ENCODE measurements around the gene LOXL3.

LOXL3 gene

DNA sequence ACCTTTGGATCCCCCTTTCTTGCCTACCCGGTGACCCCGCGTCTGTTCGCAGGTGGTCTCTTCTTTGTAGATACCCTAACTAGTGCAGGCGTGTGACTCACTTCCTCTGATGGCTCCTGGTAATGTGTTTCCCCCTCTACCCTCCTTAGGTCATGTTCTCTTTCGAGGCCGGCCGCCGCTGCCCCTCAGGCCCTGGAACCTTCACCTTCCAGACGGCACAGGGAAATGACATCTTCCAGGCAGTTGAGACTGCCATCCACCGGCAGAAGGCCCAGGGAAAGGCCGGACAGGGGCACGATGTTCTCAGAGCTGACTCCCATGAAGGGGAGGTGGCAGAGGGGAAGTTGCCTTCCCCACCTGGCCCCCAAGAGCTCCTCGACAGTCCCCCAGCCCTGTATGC, 2.4 kb upstream of the LOXL3 start:
- H3K4me1 ChIP-seq (ENCODE audit: control insufficient read depth, insufficient read depth, low read length), result no peaks in the 10 kb centered on the region; the same call in 1 of the 2 replicates
- TF ChIP-seq KLF1 (tag by site-specific recombination; IDR thresholded peaks at IDR 0.05) (no peak), MZF1 (tag by site-specific recombination; IDR thresholded peaks at IDR 0.05; ENCODE audit: borderline replicate concordance) (no peak), ZNF239 (tag by site-specific recombination; IDR thresholded peaks at IDR 0.05) (no peak), ZNF248 (tag by site-specific recombination; IDR thresholded peaks at IDR 0.05) (no peak), ZNF529 (tag by site-specific recombination; IDR thresholded peaks at IDR 0.05; ENCODE audit: insufficient replicate concordance) (no peak), ZNF114 (tag by site-specific recombination; IDR thresholded peaks at IDR 0.05) (no peak), ZNF530 (tag by site-specific recombination; IDR thresholded peaks at IDR 0.05; ENCODE audit: low read depth) (no peak), GLIS1 (tag by site-specific recombination; IDR thresholded peaks at IDR 0.05) (no peak), ZNF133 (tag by site-specific recombination; IDR thresholded peaks at IDR 0.05) (no peak)
- TF ChIP-seq, protein P1, sequence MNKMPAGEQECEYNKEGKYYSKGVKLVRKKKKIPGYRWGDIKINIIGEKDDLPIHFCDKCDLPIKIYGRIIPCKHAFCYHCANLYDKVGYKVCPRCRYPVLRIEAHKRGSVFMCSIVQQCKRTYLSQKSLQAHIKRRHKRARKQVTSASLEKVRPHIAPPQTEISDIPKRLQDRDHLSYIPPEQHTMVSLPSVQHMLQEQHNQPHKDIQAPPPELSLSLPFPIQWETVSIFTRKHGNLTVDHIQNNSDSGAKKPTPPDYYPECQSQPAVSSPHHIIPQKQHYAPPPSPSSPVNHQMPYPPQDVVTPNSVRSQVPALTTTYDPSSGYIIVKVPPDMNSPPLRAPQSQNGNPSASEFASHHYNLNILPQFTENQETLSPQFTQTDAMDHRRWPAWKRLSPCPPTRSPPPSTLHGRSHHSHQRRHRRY (tag by site-specific recombination; IDR thresholded peaks at IDR 0.05), result no peak
- TF ChIP-seq, protein P2, sequence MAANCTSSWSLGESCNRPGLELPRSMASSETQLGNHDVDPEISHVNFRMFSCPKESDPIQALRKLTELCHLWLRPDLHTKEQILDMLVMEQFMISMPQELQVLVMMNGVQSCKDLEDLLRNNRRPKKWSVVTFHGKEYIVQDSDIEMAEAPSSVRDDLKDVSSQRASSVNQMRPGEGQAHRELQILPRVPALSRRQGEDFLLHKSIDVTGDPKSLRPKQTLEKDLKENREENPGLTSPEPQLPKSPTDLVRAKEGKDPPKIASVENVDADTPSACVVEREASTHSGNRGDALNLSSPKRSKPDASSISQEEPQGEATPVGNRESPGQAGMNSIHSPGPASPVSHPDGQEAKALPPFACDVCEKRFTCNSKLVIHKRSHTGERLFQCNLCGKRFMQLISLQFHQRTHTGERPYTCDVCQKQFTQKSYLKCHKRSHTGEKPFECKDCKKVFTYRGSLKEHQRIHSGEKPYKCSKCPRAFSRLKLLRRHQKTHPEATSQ (tag by site-specific recombination; IDR thresholded peaks at IDR 0.05), result no peak
- no peak overlapping the region for H3K4me3 ChIP-seq (ENCODE audit: low read depth, low read length)
- H3K27ac ChIP-seq (ENCODE audit: extremely low read depth, low read depth, low read length), result no peak overlapping the region
- H3K36me3 ChIP-seq (ENCODE audit: control insufficient read depth in 2 of 2, insufficient read depth in 1 of 2, low read length in 2 of 2), result peaks cover 0 to 7% of the 10 kb centered on the region in 2 experiments; a peak in 1 of 3 replicates
- ChIA-PET CTCF (no interaction called here), POLR2A (no interaction called here)
- no peaks in the 10 kb centered on the region for H3K9me3 ChIP-seq (ENCODE audit: control insufficient read depth, insufficient read depth, low read depth, low read length)

DNA sequence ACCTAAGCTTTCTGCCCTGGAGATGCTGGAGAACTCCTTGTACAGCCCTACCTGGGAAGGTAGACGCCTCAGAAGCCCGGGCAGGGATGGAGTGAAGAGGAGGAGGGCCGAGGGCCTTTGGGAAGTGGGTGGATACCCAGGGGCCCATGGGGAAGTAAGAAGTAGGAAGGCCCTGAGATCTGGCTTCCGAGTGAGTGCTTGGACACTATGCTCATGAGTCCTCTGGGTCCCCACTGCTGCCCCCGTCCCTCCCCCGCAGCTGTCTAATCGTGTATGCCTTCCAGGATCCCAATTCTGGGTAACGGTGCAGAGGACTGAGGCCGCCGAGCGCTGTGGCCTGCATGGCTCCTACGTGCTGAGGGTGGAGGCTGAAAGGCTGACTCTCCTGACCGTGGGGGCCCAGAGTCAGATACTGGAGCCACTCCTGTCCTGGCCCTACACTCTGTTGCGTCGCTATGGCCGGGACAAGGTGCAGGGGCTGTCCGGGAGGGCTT, 1.9 kb upstream of the LOXL3 start:
- ChIA-PET CTCF (no interaction called here), POLR2A (no interaction called here)
- Histone ChIP-seq H3K36me3 (ENCODE audit: control insufficient read depth in 2 of 2, insufficient read depth in 1 of 2, low read length in 2 of 2) (peaks cover 0 to 7% of the 10 kb centered on the region in 2 experiments; a peak in 1 of 3 replicates), H3K4me3 (ENCODE audit: low read depth, low read length) (no peak overlapping the region; the same call in 1 of the 2 replicates), H3K27ac (ENCODE audit: extremely low read depth, low read depth, low read length) (no peak overlapping the region), H3K4me1 (ENCODE audit: control insufficient read depth, insufficient read depth, low read length) (no peaks in the 10 kb centered on the region; the same call in 1 of the 2 replicates), H3K9me3 (ENCODE audit: control insufficient read depth, insufficient read depth, low read depth, low read length) (no peaks in the 10 kb centered on the region)
- no peak for TF ChIP-seq SP7 (tag by site-specific recombination; IDR thresholded peaks at IDR 0.05)
- TF ChIP-seq, protein P3, sequence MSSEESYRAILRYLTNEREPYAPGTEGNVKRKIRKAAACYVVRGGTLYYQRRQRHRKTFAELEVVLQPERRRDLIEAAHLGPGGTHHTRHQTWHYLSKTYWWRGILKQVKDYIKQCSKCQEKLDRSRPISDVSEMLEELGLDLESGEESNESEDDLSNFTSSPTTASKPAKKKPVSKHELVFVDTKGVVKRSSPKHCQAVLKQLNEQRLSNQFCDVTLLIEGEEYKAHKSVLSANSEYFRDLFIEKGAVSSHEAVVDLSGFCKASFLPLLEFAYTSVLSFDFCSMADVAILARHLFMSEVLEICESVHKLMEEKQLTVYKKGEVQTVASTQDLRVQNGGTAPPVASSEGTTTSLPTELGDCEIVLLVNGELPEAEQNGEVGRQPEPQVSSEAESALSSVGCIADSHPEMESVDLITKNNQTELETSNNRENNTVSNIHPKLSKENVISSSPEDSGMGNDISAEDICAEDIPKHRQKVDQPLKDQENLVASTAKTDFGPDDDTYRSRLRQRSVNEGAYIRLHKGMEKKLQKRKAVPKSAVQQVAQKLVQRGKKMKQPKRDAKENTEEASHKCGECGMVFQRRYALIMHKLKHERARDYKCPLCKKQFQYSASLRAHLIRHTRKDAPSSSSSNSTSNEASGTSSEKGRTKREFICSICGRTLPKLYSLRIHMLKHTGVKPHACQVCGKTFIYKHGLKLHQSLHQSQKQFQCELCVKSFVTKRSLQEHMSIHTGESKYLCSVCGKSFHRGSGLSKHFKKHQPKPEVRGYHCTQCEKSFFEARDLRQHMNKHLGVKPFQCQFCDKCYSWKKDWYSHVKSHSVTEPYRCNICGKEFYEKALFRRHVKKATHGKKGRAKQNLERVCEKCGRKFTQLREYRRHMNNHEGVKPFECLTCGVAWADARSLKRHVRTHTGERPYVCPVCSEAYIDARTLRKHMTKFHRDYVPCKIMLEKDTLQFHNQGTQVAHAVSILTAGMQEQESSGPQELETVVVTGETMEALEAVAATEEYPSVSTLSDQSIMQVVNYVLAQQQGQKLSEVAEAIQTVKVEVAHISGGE (tag by site-specific recombination; conservative IDR thresholded peaks at IDR 0.05; ENCODE audit: low read depth), result no peak
- no peak for TF ChIP-seq TCF7L2 (IDR thresholded peaks at IDR 0.05; ENCODE audit: borderline replicate concordance, low read depth, low read length)
- TF ChIP-seq ZNF777 (tag by site-specific recombination; IDR thresholded peaks at IDR 0.05; ENCODE audit: borderline replicate concordance), result no peak
- TF ChIP-seq KLF10 (tag by site-specific recombination; IDR thresholded peaks at IDR 0.05), result no peak
- TF ChIP-seq, protein P4, sequence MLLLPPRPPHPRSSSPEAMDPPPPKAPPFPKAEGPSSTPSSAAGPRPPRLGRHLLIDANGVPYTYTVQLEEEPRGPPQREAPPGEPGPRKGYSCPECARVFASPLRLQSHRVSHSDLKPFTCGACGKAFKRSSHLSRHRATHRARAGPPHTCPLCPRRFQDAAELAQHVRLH (tag by site-specific recombination; IDR thresholded peaks at IDR 0.05), result no peak
